ENCODE measurements around the gene SRP72. TPM values are rescaled to one million over a fixed set of nuclear protein-coding genes. Genes with fewer than 3 reads are reported as not detected.

SRP72 gene
- polyA plus RNA-seq, 4 donors: 102 to 130 (median 127) TPM

DNA sequence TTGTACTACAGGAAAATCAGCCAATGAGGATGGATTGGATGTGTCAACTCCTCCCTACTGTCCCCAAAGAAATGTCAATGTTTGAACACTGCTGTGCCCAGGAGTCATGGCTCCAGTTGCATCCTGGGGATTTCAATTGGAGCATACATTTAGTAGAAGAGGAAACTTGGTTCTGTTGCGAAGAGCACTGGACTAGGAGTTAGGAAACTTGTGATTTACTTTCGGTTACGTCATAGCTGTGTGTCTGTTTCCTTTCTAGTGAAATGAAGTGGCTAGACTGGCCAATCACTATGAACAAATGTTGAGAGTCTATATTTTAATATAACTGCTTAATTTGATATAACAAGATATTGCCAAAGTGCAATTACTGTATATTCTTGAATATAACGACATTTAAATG, 73.4 kb downstream of the SRP72 start:
- DNase-seq (ENCODE audit: low read depth in 4 of 4, low spot score in 3 of 4): no peak

DNA sequence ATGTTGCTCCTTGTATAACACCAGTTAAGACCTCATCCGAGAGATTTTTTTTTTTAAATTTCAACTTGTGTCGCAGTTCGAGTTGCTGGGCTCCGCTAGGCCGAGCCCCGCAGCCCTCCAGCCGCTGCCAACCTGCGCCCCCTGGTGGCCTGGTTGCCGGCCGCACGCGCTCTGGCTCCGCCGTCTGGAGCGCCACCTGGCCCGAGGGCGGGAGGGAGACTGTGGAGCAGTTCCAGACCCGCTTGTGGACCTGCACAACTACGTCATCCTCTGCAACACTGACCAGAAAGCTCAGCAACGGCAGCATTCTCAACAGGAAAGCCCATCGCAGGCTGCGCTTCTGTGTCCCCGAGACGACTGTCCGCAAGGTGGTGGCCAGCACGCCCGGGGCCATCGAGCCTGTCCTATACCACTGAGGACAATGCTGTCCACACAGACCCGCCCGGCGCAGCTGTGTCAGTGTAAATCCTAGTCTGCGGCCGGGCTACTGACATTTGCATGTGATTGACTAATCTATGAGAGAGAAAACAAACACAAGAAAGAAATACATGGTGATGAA, 77.2 kb downstream of the SRP72 start:
- DNase-seq (ENCODE audit: low read depth in 4 of 4, low spot score in 3 of 4): peak; percentile 65 to 85 (median 72)

DNA sequence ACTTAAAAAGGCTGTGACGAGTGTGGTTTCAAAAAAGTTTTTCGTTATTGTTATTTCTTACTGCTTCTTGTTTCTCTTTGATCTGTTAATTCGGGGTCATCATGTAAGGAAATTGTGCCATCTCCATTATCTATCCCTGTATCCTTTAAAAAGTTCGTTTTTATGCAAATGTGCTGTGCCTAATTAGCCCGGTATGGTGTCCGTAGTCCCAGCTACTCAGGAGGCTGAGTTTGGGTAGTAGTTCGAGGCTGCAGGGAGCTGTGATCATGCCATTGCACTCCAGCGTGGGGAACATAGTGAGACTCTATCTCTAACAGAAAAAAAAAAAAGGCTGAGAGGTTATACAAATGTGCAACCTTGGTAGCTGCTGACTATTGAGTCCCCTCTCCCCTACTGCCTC, 83.2 kb downstream of the SRP72 start:
- DNase-seq (ENCODE audit: low read depth in 4 of 4, low spot score in 3 of 4): no peak

DNA sequence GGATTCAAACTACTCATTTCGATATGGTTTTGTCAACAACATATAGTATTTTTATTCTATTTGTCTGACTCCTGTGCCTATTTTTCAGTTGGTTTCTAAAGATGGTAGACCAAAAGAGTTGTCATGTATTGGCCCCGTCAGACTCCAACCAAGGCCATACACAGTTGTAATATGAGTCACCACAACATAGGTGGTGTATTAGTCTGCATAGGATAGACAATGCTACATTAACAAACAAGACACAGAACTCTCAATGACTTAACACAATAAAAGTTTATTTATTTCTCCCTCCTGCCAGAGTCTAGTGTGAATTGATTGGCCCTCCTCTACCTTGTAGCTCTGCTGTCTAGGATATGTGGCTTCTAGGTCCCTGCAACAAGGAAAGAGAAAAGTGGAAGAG, 84.1 kb downstream of the SRP72 start:
- no peak for DNase-seq (ENCODE audit: low read depth in 4 of 4, low spot score in 3 of 4)

DNA sequence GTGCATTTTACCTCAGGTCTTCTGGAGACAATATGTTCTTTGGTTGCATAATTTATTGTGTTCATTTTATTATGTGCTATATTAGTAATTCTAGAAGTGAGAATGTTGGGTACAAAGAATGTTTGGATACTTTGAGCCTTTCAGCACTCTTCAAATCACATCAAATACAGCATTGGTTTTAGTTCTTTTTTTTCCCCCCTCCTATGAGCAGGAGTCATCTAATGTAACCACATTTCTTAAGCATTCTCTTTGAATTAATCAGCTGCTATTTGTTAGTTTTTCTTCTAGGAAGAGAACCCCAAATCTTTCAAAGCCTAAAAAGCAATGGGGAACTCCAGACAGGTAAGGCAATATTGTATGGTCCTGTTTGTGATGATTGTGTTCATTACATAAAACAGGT, 84.9 kb downstream of the SRP72 start:
- DNase-seq (ENCODE audit: low read depth in 4 of 4, low spot score in 3 of 4): no peak

Other genes with a start within 250 kb of the SRP72 start
- gene AASDH, start 80.1 kb upstream of the SRP72 start, polyA plus RNA-seq (ENCODE audit: insufficient read length in 4 of 4): 10 to 100 TPM; 20.5 to 28.5 (median 25.7) TPM
- gene PPAT, start 32.0 kb upstream of the SRP72 start, polyA plus RNA-seq (ENCODE audit: insufficient read length in 4 of 4): 10 to 100 TPM; 25.3 to 30.8 (median 29.2) TPM
- 100 to 1,000 TPM; 112 to 134 (median 131) TPM for gene PAICS, start 31.4 kb upstream of the SRP72 start, polyA plus RNA-seq (ENCODE audit: insufficient read length in 4 of 4)
- 1 to 10 TPM in 3 of 4 donors, under 1 TPM in 1; 0.26 to 1.6 (median 1.5) TPM for gene ARL9, start 38.2 kb downstream of the SRP72 start, polyA plus RNA-seq (ENCODE audit: insufficient read length in 4 of 4)
- gene HOPX, start 213.7 kb downstream of the SRP72 start, polyA plus RNA-seq (ENCODE audit: insufficient read length in 4 of 4): 10 to 100 TPM; 13.6 to 18.7 (median 17.1) TPM

All from right renal pelvis (tissue), 4 donors.